ENCODE results near the gene ZFPL1.

- TF ChIP-seq EZH2 (IDR thresholded peaks at IDR 0.05; ENCODE audit: insufficient read depth, low read length) (no peak), CTCF (IDR thresholded peaks at IDR 0.05; ENCODE audit: insufficient read depth, low read depth, low read length) (no peak)
Observed at GRCh38 chr11:65104628-65105027, 20.6 kb downstream of the ZFPL1 start.

Data from astrocyte (in vitro differentiated cells and primary cell).